Calu3 (cell line): ENCODE measurements around the gene OR52N5. TPM values are rescaled to one million over a fixed set of nuclear protein-coding genes. Genes with fewer than 3 reads are reported as not detected.

Source experiments
- BruUV-seq: library from RNA; stranded (reverse); fragments of 400-500 nt; replicated peaks from 2 replicates; lab custom pipeline; 2021; lab: Mats Ljungman, UMichigan
- CTCF ChIA-PET: fragments of 300-600 bp; sonication (Branson Sonifier 250); formaldehyde crosslinking; loops from one replicate; lab custom pipeline; 2022; ENCODE audit warnings: antibody characterized with exemption; lab: Charles Lee
- DNase-seq: peaks from one replicate; pipeline ENCODE4 v3.0.0; 2022
- H3K27ac Mint-ChIP-seq: one replicate; pipeline ENCODE4 v1.8.0; 2022; ENCODE audit warnings: mixed read lengths; ENCODE audit not compliant: unreplicated experiment
- H3K27me3 Mint-ChIP-seq: one replicate; pipeline ENCODE4 v1.8.0; 2022; ENCODE audit warnings: mixed read lengths; ENCODE audit not compliant: unreplicated experiment
- H3K36me3 Mint-ChIP-seq: one replicate; pipeline ENCODE4 v1.8.0; 2022; ENCODE audit warnings: mild to moderate bottlenecking, moderate library complexity, mixed read lengths; ENCODE audit not compliant: insufficient read depth, unreplicated experiment
- H3K4me1 Mint-ChIP-seq: one replicate; pipeline ENCODE4 v1.8.0; 2022; ENCODE audit warnings: mild to moderate bottlenecking, low read depth, mixed read lengths; ENCODE audit not compliant: unreplicated experiment
- H3K4me3 Mint-ChIP-seq: one replicate; pipeline ENCODE4 v1.8.0; 2022; ENCODE audit warnings: mild to moderate bottlenecking, low read depth, moderate library complexity, mixed read lengths; ENCODE audit not compliant: unreplicated experiment
- H3K9me3 Mint-ChIP-seq: one replicate; pipeline ENCODE4 v1.8.0; 2022; ENCODE audit warnings: low read depth, mixed read lengths; ENCODE audit not compliant: unreplicated experiment
- CTCF ChIP-seq: fragments of 200-600 bp; IDR thresholded peaks from one replicate; pipeline ENCODE4 v1.8.0; 2022; ENCODE audit warnings: antibody characterized with exemption; ENCODE audit not compliant: unreplicated experiment
- intact Hi-C: fragments of 100-400 bp; cut with micrococcal nuclease; formaldehyde crosslinking; loops from one replicate; pipeline ENCODE4 v1.10.0; 2022; ENCODE audit not compliant: unreplicated experiment
- total RNA-seq: library from RNA; stranded (reverse); gene quantifications from 2 replicates; pipeline ENCODE4 v1.2.3, GENCODE V29; 2022

The OR52N5 gene
- total RNA-seq, 1 experiment from 2014 or later = not detected

- H3K4me1 Mint-ChIP-seq = peaks cover 12% of the 10 kb centered on the region
- no peak for TF ChIP-seq CTCF
- no peak overlapping the region for H3K27ac Mint-ChIP-seq
- H3K4me3 Mint-ChIP-seq = no peak overlapping the region
- DNase-seq = no peak
- H3K27me3 Mint-ChIP-seq = peaks cover 35% of the 10 kb centered on the region
- intact Hi-C loops = loop anchor here (5.0 kb wide), 3 partner anchors 213 to 1183 kb away; partner anchors contain the start of genes OR51M1 and TRIM6
- no TSS peak for BruUV-seq
- H3K9me3 Mint-ChIP-seq = no peaks in the 10 kb centered on the region
- CTCF ChIA-PET = interaction anchor here (0.8 to 1.8 kb wide), 4 partner anchors 8 to 553 kb away, joined by 3 to 6 read pairs (median 6); no protein-coding TSS in a partner anchor
- H3K36me3 Mint-ChIP-seq = peaks cover 9% of the 10 kb centered on the region
These were observed 27.0 kb upstream of the OR52N5 start for GRCh38 chr11:5809905-5810795.

GRCh38 chr11:5809122-5809519 lies 26.0 kb upstream of the OR52N5 start:
- no peaks in the 10 kb centered on the region for H3K9me3 Mint-ChIP-seq
- H3K27ac Mint-ChIP-seq = peak overlapping the region; percentile 38
- peaks cover 9% of the 10 kb centered on the region for H3K36me3 Mint-ChIP-seq
- BruUV-seq = no TSS peak
- no peak for DNase-seq
- peak overlapping the region; percentile 81 for H3K4me3 Mint-ChIP-seq
- intact Hi-C loops = loop anchor here (5.0 kb wide), 3 partner anchors 212 to 1182 kb away; partner anchors contain the start of genes OR51M1 and TRIM6
- H3K4me1 Mint-ChIP-seq = peaks cover 12% of the 10 kb centered on the region
- H3K27me3 Mint-ChIP-seq = peaks cover 43% of the 10 kb centered on the region
- CTCF ChIA-PET = interaction anchor here (0.7 to 1.8 kb wide), 6 partner anchors 9 to 554 kb away, joined by 3 to 8 read pairs (median 6); partner anchors contain the start of gene TRIM5
- TF ChIP-seq CTCF = no peak

- Mint-ChIP-seq H3K4me3 (peak within 1 kb of the TSS; percentile 81), H3K4me1 (peaks cover 12% of the 10 kb centered on the region), H3K27me3 (peaks cover 48% of the 10 kb centered on the region), H3K27ac (peak within 1 kb of the TSS; percentile 38), H3K9me3 (no peaks in the 10 kb centered on the region), H3K36me3 (peaks cover 9% of the 10 kb centered on the region)
- intact Hi-C loops = loop anchor here (1.0 to 5.0 kb wide), 7 partner anchors 96 to 1181 kb away; partner anchors contain the start of genes OR51M1 and TRIM6
- no TSS peak for BruUV-seq
- CTCF ChIA-PET = interaction anchor here (0.7 to 1.8 kb wide), 5 partner anchors 9 to 208 kb away, joined by 4 to 8 read pairs (median 6); partner anchors contain the start of gene TRIM5
- TF ChIP-seq CTCF = peak; percentile 82
- DNase-seq = peak; percentile 79
These were observed 25.5 kb upstream of the OR52N5 start, which contains the start of gene OR52N2 for GRCh38 chr11:5808500-5809121. OR52N2 (plus strand) TSS chr11:5808924; CDS start chr11:5820336, 11,412 bp downstream.

- Mint-ChIP-seq H3K4me3 (no peak overlapping the region), H3K9me3 (peaks cover 3% of the 10 kb centered on the region), H3K27me3 (peaks cover 50% of the 10 kb centered on the region), H3K4me1 (peaks cover 12% of the 10 kb centered on the region), H3K36me3 (peaks cover 9% of the 10 kb centered on the region), H3K27ac (no peak overlapping the region)
- CTCF ChIA-PET = no interaction called here
- no peak for DNase-seq
- TF ChIP-seq CTCF = no peak
- intact Hi-C loops = loop anchor here (5.0 kb wide), 3 partner anchors 210 to 1180 kb away; partner anchors contain the start of genes OR51M1 and TRIM6
- no TSS peak for BruUV-seq
These were observed 24.4 kb upstream of the OR52N5 start for GRCh38 chr11:5807580-5807979.
